B cell (primary cell): ENCODE measurements around the gene ZNF423. TPM values are rescaled to one million over a fixed set of nuclear protein-coding genes. Genes with fewer than 3 reads are reported as not detected.

Experiments
- ATAC-seq: fragments of 200-7000 bp; cut with Tn5 transposase; one replicate; pipeline ENCODE4 v1.10.0; 2021; ENCODE audit warnings: low read depth, mild to moderate bottlenecking, moderate number of reproducible peaks, moderate library complexity
- CTCF ChIA-PET: fragments of 350-600 bp; sonication (Branson Sonifier 250); formaldehyde crosslinking; loops from one replicate; lab custom pipeline; 2021; ENCODE audit warnings: antibody characterized with exemption, inconsistent platforms; lab: Charles Lee
- POLR2A ChIA-PET: fragments of 350-600 bp; sonication (Branson Sonifier 250); formaldehyde crosslinking; loops from one replicate; lab custom pipeline; 2021; ENCODE audit warnings: antibody characterized with exemption; lab: Charles Lee
- DNase-seq: peaks from one replicate; pipeline ENCODE4 v3.0.0; 2013
- H2AFZ ChIP-seq: 2 replicates; pipeline ENCODE4 v1.6.1; 2012; ENCODE audit warnings: mild to moderate bottlenecking, low read depth, low read length; ENCODE audit not compliant: insufficient read depth, poor library complexity, severe bottlenecking
- H3K27ac ChIP-seq, 2 donors: 1 replicate in 1 of 2; 2 replicates in 1 of 2; pipeline ENCODE4 v1.5.1; 2012 to 2013; ENCODE audit warnings: low read length in 2 of 2, mild to moderate bottlenecking in 2 of 2, moderate library complexity in 1 of 2
- H3K27me3 ChIP-seq, 4 experiments: fragments of 200-600 bp in 1 of 4; sonication (generic) in 1 of 4; replicated peaks in 1 of 4; 1 replicate in 2 of 4; 2 replicates in 2 of 4; pipeline versions ENCODE4 v1.6.1 to v1.7.0; 2013 to 2016; ENCODE audit warnings: low read length in 3 of 4, mild to moderate bottlenecking in 2 of 4, mixed read lengths in 1 of 4, moderate library complexity in 1 of 4; ENCODE audit not compliant: insufficient read depth in 4 of 4, control insufficient read depth in 3 of 4; ENCODE audit errors: control extremely low read depth in 1 of 4
- H3K36me3 ChIP-seq, 2 experiments: replicated peaks in 1 of 2; 1 replicate in 1 of 2; 2 replicates in 1 of 2; pipeline versions ENCODE4 v1.6.1 to v1.7.1; 2013; ENCODE audit warnings: low read length in 1 of 2; ENCODE audit not compliant: insufficient read depth in 2 of 2, control insufficient read depth in 1 of 2; ENCODE audit errors: control extremely low read depth in 1 of 2, extremely low read depth in 1 of 2
- H3K4me1 ChIP-seq, 2 donors: fragments of 200-600 bp in 1 of 2; sonication (generic) in 1 of 2; 1 replicate in 1 of 2; 2 replicates in 1 of 2; pipeline versions ENCODE4 v1.5.1 to v1.6.1; 2013 to 2017; ENCODE audit warnings: low read length in 2 of 2; ENCODE audit not compliant: control insufficient read depth in 2 of 2, insufficient read depth in 2 of 2
- H3K4me2 ChIP-seq: replicated peaks from 2 replicates; pipeline ENCODE3; 2012; ENCODE audit warnings: mild to moderate bottlenecking, low read depth, low read length; ENCODE audit not compliant: poor library complexity, severe bottlenecking
- H3K4me3 ChIP-seq, 5 experiments: fragments of 200-600 bp in 1 of 5; sonication (generic) in 1 of 5; 1 replicate in 3 of 5; 2 replicates in 2 of 5; pipeline versions ENCODE4 v1.5.1 to v1.7.0; 2011 to 2016; ENCODE audit warnings: low read length in 4 of 5, mild to moderate bottlenecking in 4 of 5, low read depth in 2 of 5, control low read depth in 1 of 5, moderate library complexity in 1 of 5; ENCODE audit not compliant: insufficient read depth in 1 of 5; ENCODE audit errors: control extremely low read depth in 1 of 5, extremely low read depth in 1 of 5
- H3K79me2 ChIP-seq: fragments of 200-600 bp; sonication (generic); one replicate; pipeline ENCODE4 v1.6.0; 2016; ENCODE audit warnings: low read length; ENCODE audit not compliant: control insufficient read depth, insufficient read depth
- H3K9ac ChIP-seq: fragments of 200-600 bp; sonication (generic); 2 replicates; pipeline ENCODE4 v1.6.1; 2017; ENCODE audit warnings: mild to moderate bottlenecking, low read length, moderate library complexity
- H3K9me3 ChIP-seq, 3 donors: one replicate each; pipeline versions ENCODE4 v1.6.1 to v1.7.1; 2013; ENCODE audit warnings: low read length in 2 of 3; ENCODE audit not compliant: control insufficient read depth in 2 of 3, insufficient read depth in 1 of 3; ENCODE audit errors: control extremely low read depth in 1 of 3
- H4K20me1 ChIP-seq: 2 replicates; pipeline ENCODE4 v1.6.0; 2012; ENCODE audit warnings: mild to moderate bottlenecking, low read length; ENCODE audit not compliant: insufficient read depth, control insufficient read depth, poor library complexity, severe bottlenecking
- H3K27ac Mint-ChIP-seq: one replicate; pipeline ENCODE4 v1.8.0; 2021; ENCODE audit warnings: mixed read lengths
- H3K27me3 Mint-ChIP-seq: one replicate; pipeline ENCODE4 v1.8.0; 2021; ENCODE audit warnings: mixed read lengths
- H3K4me1 Mint-ChIP-seq: one replicate; pipeline ENCODE4 v1.8.0; 2021; ENCODE audit warnings: mixed read lengths
- H3K4me3 Mint-ChIP-seq: one replicate; pipeline ENCODE4 v1.8.0; 2021; ENCODE audit warnings: mixed read lengths
- H3K9me3 Mint-ChIP-seq: one replicate; pipeline ENCODE4 v1.8.0; 2022; ENCODE audit warnings: mixed read lengths; ENCODE audit not compliant: insufficient read depth
- EZH2 ChIP-seq: IDR thresholded peaks from 2 replicates; pipeline ENCODE4 v1.6.1; 2012; ENCODE audit warnings: borderline replicate concordance, low read depth, mild to moderate bottlenecking, moderate library complexity, low read length; ENCODE audit not compliant: insufficient read depth, poor library complexity, severe bottlenecking
- WGBS: methylation state at CpG from one replicate; pipeline ENCODE4 v1.1.5; 2013; ENCODE audit warnings: missing lambda C conversion rate; ENCODE audit not compliant: insufficient coverage; 5-methylcytosine and 5-hydroxymethylcytosine counted together
- intact Hi-C: fragments of 100-400 bp; cut with micrococcal nuclease; formaldehyde crosslinking; loops from one replicate; pipeline ENCODE4 v1.10.0; 2022
- polyA plus RNA-seq: library from polyadenylated mRNA; depleted of rRNA; stranded (reverse); fragments of >200 nt; gene quantifications from 2 replicates; pipeline ENCODE4 v1.2.3, GENCODE V29; 2012
- total RNA-seq, 2 donors: library from RNA; stranded (reverse); fragments of 120-200 nt in 1 of 2; gene quantifications; 1 replicate in 1 of 2; 2 replicates in 1 of 2; pipeline versions ENCODE4 v1.2.3 to v1.2.4, GENCODE V29; 2013 to 2022
- TF ChIP-seq, protein P1 (sequence below): fragments of 200-600 bp; IDR thresholded peaks from one replicate; pipeline ENCODE4 v1.8.0; 2022; ENCODE audit warnings: antibody characterized with exemption, mild to moderate bottlenecking

ZNF423 gene
- total and polyA plus RNA-seq, 2 donors (not counting 1 experiment from before 2014, with no cell fraction given): not detected

DNA sequence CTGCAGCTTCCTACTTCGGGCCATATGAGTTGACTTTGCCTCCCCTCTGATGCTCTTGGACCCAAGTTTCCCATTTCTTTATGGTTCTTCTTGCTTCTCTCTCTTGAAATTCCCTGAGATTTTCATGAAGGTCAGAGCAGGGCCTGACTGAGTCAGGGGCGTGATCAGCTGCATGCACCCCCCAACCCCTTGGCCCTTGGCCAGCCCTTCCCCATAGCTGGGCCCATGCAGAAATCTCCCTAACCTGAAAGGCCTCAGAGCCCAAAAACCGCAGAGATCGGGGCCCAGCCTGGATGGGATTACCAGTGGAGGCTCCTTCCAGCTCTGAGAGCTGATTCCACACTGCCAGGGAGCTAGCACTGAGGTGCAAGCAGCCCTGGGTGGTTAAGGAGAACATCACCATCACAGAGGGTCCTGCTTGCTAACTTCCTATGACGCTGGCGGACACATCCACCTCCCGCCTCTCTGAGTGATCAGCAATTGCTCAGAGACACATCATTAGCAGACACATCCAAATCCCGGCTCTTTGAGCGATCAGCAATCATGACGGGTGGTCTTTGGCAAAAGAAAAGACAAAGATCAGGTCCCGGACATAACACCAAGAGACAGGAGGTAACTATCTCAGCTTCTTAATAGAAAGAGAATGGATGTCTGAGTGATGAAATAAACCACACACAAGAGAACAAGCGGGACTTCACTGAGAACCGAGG, 320.9 kb downstream of the ZNF423 start:
- CTCF ChIA-PET: no interaction called here
- no peak overlapping the region for H3K9ac ChIP-seq
- H3K27ac ChIP-seq: no peak overlapping the region
- H3K27me3 ChIP-seq: peaks cover 0 to 8% (median 0%) of the 10 kb centered on the region in 4 experiments
- Mint-ChIP-seq H3K27ac (no peak overlapping the region), H3K27me3 (peaks cover 14% of the 10 kb centered on the region), H3K4me1 (peaks cover 7% of the 10 kb centered on the region), H3K9me3 (no peaks in the 10 kb centered on the region), H3K4me3 (no peak overlapping the region)
- H3K4me3 ChIP-seq: no peak overlapping the region
- H2AFZ ChIP-seq: no peak overlapping the region
- 90% methylated on average over 4 of the region's 13 CpGs for WGBS
- H3K4me1 ChIP-seq: no peaks in the 10 kb centered on the region
- POLR2A ChIA-PET: no interaction called here
- no peak overlapping the region for H3K4me2 ChIP-seq
- intact Hi-C loops: no loop called here
- no peak for TF ChIP-seq EZH2
- TF ChIP-seq, protein P1, sequence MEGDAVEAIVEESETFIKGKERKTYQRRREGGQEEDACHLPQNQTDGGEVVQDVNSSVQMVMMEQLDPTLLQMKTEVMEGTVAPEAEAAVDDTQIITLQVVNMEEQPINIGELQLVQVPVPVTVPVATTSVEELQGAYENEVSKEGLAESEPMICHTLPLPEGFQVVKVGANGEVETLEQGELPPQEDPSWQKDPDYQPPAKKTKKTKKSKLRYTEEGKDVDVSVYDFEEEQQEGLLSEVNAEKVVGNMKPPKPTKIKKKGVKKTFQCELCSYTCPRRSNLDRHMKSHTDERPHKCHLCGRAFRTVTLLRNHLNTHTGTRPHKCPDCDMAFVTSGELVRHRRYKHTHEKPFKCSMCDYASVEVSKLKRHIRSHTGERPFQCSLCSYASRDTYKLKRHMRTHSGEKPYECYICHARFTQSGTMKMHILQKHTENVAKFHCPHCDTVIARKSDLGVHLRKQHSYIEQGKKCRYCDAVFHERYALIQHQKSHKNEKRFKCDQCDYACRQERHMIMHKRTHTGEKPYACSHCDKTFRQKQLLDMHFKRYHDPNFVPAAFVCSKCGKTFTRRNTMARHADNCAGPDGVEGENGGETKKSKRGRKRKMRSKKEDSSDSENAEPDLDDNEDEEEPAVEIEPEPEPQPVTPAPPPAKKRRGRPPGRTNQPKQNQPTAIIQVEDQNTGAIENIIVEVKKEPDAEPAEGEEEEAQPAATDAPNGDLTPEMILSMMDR: no peak
- H3K79me2 ChIP-seq: no peaks in the 10 kb centered on the region
- DNase-seq (no peak), ATAC-seq (no peak)
- H3K36me3 ChIP-seq: no peaks in the 10 kb centered on the region
- H3K9me3 ChIP-seq: no peaks in the 10 kb centered on the region
- H4K20me1 ChIP-seq: no peaks in the 10 kb centered on the region

DNA sequence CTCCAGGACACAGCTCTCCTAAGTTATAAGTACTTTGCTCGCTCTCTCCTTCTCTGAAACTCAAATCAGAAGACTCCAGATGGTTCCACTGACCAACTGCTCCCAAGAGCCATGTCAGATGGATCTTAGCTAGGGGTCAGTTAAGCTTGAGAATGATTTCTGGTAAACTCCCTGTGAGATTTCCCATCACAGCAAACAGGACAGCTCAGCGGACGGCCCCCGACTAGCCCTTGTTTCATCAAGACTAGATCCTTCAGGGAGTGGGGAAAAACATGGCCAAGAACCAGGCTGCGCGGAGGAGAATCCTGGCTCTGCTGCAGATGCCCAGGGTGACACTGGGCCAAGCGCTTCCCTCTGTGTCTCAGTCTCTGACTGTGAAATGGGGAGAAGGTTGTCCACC, 322.5 kb downstream of the ZNF423 start:
- Histone ChIP-seq H3K4me2 (no peak overlapping the region), H2AFZ (no peak overlapping the region), H3K4me3 (no peak overlapping the region), H4K20me1 (no peaks in the 10 kb centered on the region), H3K79me2 (no peaks in the 10 kb centered on the region), H3K27me3 (peaks cover 0 to 19% (median 2%) of the 10 kb centered on the region in 4 experiments), H3K9me3 (no peaks in the 10 kb centered on the region), H3K4me1 (peaks cover 0 to 7% of the 10 kb centered on the region in 2 donors), H3K9ac (no peak overlapping the region), H3K27ac (no peak overlapping the region), H3K36me3 (no peaks in the 10 kb centered on the region)
- TF ChIP-seq EZH2: no peak
- TF ChIP-seq, protein P1: no peak
- POLR2A ChIA-PET: no interaction called here
- peaks cover 15% of the 10 kb centered on the region for H3K4me1 Mint-ChIP-seq
- 100% methylated on average over 4 of the region's 7 CpGs for WGBS
- no peak overlapping the region for H3K27ac Mint-ChIP-seq
- DNase-seq (no peak), ATAC-seq (no peak)
- no peak overlapping the region for H3K4me3 Mint-ChIP-seq
- CTCF ChIA-PET: no interaction called here
- no peaks in the 10 kb centered on the region for H3K9me3 Mint-ChIP-seq
- H3K27me3 Mint-ChIP-seq: peaks cover 18% of the 10 kb centered on the region
- intact Hi-C loops: no loop called here
